Kasumi-1 (cell line): ENCODE results near the gene PTPN21.

ENCODE experiments used
- DNase-seq, 2 experiments: peaks; one replicate each; lab custom pipeline; 2025; lab: John Stamatoyannopoulos, UW

Gene PTPN21

DNA sequence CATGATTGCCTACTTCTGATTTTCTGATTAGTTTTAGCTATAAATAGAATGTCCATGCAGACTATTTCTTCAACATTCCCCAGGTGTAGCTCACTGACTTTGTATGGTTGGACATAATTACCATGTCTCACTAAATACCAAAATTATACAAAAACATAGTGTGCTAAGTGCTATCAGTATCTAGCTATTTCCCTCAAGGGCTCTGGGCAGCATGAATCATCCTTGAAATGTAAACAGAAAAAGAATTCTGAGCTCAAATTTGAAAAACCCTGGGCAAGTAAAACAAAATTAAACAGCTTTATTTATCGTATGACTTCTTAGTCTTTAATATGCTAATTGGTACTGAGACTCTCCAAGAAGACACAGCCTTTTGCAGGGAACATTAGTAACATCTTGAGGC, 86.4 kb downstream of the PTPN21 start:
- no peak for DNase-seq

- DNase-seq = peak; percentile 33 to 46
Measured at GRCh38 chr14:88463318-88463717, 91.5 kb downstream of the PTPN21 start.

GRCh38 chr14:88454886-88455285, 99.9 kb downstream of the PTPN21 start:
- DNase-seq = no peak

GRCh38 chr14:88452231-88452630, 102.6 kb downstream of the PTPN21 start:
- no peak for DNase-seq

DNA sequence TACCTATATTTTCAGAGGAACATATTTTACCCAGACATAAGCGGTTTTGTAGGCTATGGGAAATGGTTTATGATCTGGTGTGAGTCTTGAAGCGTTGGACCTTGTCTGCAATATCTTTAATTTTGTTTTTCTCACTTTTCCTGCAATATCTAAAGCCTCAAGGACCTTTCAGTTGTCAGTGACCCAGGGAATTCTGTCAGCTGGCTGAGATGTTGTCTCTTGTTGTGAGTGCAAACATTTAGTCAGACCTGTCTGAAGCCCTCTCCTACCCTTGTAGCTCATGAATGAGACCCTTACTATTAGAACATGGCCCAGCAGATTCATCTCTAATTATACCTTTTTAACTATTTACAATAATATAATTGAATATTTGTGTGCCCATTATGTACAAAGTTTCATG, 115.7 kb downstream of the PTPN21 start:
- no peak for DNase-seq

DNA sequence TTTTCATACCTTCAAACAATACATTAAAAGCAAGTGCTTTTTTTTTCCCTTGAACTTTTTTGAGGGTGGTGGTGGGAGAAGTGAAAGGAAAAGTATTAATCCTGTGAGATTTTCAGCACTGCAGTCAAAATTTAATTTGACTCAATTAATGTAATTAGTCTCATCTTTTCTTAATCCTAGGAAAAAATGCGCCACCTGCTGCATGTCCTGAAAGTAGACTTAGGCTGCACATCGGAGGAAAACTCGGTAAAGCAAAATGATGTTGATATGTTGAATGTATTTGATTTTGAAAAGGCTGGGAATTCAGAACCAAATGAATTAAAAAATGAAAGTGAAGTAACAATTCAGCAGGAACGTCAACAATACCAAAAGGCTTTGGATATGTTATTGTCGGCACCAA, 117.1 kb downstream of the PTPN21 start:
- no peak for DNase-seq

GRCh38 chr14:88430976-88431375, 123.8 kb downstream of the PTPN21 start:
- peak; percentile 33 to 40 for DNase-seq

GRCh38 chr14:88426271-88426670, 128.5 kb downstream of the PTPN21 start:
- DNase-seq = no peak

GRCh38 chr14:88424573-88424972, 130.2 kb downstream of the PTPN21 start:
- DNase-seq = no peak

GRCh38 chr14:88422919-88423650, 131.7 kb downstream of the PTPN21 start:
- DNase-seq = no peak

DNA sequence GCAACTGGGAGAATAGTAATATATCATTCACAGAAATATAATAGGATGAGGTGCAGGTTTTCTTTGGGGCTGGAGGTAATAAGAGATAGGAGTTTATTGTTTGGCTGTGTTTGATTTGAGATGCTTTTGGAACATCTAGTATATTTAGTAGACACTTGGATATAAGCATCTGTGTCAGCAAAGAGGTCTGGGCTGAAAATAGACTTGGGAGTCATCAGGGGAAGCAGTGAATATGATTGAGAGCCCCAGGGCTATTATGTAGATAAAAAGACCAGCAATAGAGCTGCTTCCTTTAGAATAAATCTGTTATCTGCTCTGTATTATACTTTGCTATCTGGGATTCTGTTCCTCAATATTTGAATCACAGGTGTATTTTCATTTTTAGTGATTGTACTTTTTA, 132.8 kb downstream of the PTPN21 start:
- DNase-seq = no peak

DNA sequence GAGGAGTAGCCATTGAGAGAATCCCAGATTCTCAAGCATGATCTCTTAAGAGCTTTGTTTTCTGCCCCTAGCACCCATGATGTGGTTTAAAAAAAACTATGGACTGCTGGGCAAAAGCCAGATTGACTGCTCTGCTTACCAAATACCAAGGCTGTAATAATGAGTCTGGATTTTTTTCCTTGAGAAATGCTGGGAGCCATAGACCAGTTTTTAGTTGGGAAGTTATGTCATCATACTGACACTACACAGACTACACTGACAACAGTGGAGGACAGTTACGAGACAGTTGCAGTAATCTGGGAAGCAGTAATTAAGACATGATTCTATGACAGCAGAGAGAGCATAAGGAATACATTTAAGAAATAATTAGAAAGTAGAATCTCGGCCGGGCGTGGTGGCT, 133.5 kb downstream of the PTPN21 start:
- DNase-seq = no peak

GRCh38 chr14:88420187-88420586, 134.6 kb downstream of the PTPN21 start:
- DNase-seq = no peak

- no peak for DNase-seq
Measured at GRCh38 chr14:88417594-88417993, 137.2 kb downstream of the PTPN21 start.
